Measurements from ENCODE around the gene ECHDC1. TPM values are rescaled to one million over a fixed set of nuclear protein-coding genes. Genes with fewer than 3 reads are reported as not detected.

Gene ECHDC1
- 38.9 and 39.6 TPM in 2 replicates for total RNA-seq

GRCh38 chr6:127342946-127343808, at the start of gene ECHDC1:
TSS of gene ECHDC1 (minus strand) at chr6:127343609. CDS start at chr6:127331028, 12,581 bp downstream.

GRCh38 chr6:127266178-127266891, 77.1 kb downstream of the ECHDC1 start, which contains the start of gene RNF146:
TSS of gene RNF146 (plus strand) at chr6:127266864. CDS start at chr6:127280339, 13,475 bp downstream.

Other genes with a start within 250 kb of the ECHDC1 start
- not detected in 2 replicates for gene RSPO3, start 224.9 kb downstream of the ECHDC1 start, total RNA-seq
- gene RNF146, start 76.7 kb downstream of the ECHDC1 start, total RNA-seq, result 45.1 and 49.6 TPM in 2 replicates
- gene KIAA0408, start 115.8 kb upstream of the ECHDC1 start, total RNA-seq, result not detected in 2 replicates
- gene C6orf58, start 233.6 kb upstream of the ECHDC1 start, total RNA-seq, result not detected in 2 replicates

All from nasal cavity respiratory epithelium epithelial cell of viscerocranial mucosa (primary cell).